ENCODE measurements around the gene C4B.

- no peak for TF ChIP-seq CTCF (IDR thresholded peaks at IDR 0.05)
- no peak for TF ChIP-seq EZH2 (IDR thresholded peaks at IDR 0.05; ENCODE audit: borderline replicate concordance, insufficient read depth, low read depth, low read length, poor library complexity, severe bottlenecking)
These were observed 44.6 kb upstream of the C4B start for GRCh38 chr6:31969712-31970603.
